Thyroid gland (tissue), 4 donors: Measurements from ENCODE around the gene CARMIL1. TPM values are rescaled to one million over a fixed set of nuclear protein-coding genes. Genes with fewer than 3 reads are reported as not detected.

Experiments used
- DNase-seq, 2 donors: peaks; one replicate each; pipeline ENCODE4 v3.0.0-alpha.2; 2019
- H3K27ac ChIP-seq, 3 donors: fragments of 200-600 bp; sonication (generic); 1 replicate in 2 of 3; 2 replicates in 1 of 3; pipeline ENCODE4 v1.5.1; 2016 to 2019; ENCODE audit warnings: mild to moderate bottlenecking in 1 of 3, moderate library complexity in 1 of 3
- H3K27me3 ChIP-seq: fragments of 200-600 bp; sonication (generic); one replicate; pipeline ENCODE4 v1.5.1; 2019
- H3K36me3 ChIP-seq, 2 donors: fragments of 200-600 bp; sonication (generic); one replicate each; pipeline ENCODE4 v1.5.1; 2016 to 2019
- H3K4me1 ChIP-seq, 2 donors: fragments of 200-600 bp; sonication (generic); one replicate each; pipeline ENCODE4 v1.5.1; 2017 to 2019
- H3K4me3 ChIP-seq, 3 donors: fragments of 200-600 bp; sonication (generic); replicated peaks in 1 of 3; 1 replicate in 2 of 3; 2 replicates in 1 of 3; pipeline ENCODE4 v1.5.1; 2016; ENCODE audit warnings: mild to moderate bottlenecking in 1 of 3
- H3K9me3 ChIP-seq: fragments of 200-600 bp; sonication (generic); one replicate; pipeline ENCODE4 v1.5.1; 2017
- POLR2A ChIP-seq, 2 donors: fragments of 450-650 bp; IDR thresholded peaks; one replicate each; pipeline ENCODE4 v1.6.1; 2017; ENCODE audit warnings: antibody characterized with exemption in 2 of 2, mild to moderate bottlenecking in 2 of 2, moderate library complexity in 1 of 2
- WGBS, 2 donors: methylation state at CpG; one replicate each; pipeline ENCODE4 v1.1.5; 2017; 5-methylcytosine and 5-hydroxymethylcytosine counted together
- intact Hi-C: fragments of 100-400 bp; cut with DNase I; formaldehyde crosslinking; loops from one replicate; pipeline ENCODE4 v1.15.1; 2023
- total RNA-seq, 4 donors: library from RNA; depleted of rRNA; stranded (reverse); fragments of >200 nt; gene quantifications; one replicate each; pipeline ENCODE4 v1.2.3, GENCODE V29; 2016
- TF ChIP-seq, protein P1 (sequence below), 6 experiments: fragments of 200-600 bp in 3 of 6; fragments of 450-650 bp in 3 of 6; sonication (generic) in 3 of 6; IDR thresholded peaks; one replicate each; pipeline ENCODE4 v1.5.1; 2016 to 2019; ENCODE audit warnings: antibody characterized with exemption in 6 of 6, mild to moderate bottlenecking in 2 of 6, inconsistent platforms in 1 of 6, moderate library complexity in 1 of 6

The CARMIL1 gene
- total RNA-seq, 4 donors from 2014 or later, result 24.7 to 34.4 (median 30.7) TPM

DNA sequence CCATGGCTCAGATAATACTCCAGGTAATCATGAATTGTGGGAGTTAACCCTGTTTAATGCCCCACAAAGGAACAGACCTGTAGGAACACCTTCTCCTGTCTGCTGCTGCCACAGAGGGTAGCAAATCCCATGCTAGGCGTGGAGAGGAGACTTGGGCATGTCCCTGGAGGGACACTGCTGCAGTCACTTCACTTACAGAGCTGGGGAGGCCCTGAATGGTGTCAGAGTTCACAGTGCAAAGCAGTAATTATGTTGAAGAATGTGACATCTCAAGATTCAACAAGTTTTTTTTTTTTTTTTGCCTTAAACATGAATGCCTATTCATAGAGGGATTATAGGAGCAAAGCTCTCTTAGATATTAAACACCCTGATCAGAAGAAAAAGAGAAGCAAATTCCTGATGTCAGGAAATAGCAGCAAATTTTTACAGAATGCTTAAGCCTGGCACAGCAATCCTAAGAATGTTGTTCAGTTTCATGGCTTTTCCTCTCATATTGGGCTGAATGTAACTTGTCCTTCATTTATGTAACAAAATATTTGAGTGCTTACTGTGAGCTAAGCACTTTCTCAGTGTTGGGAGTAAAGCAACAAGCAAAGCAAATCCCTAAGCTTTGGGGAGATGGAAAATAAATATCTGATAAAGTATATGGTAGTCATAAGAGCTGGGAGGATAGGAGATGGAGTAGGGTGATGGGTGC, 45.0 kb downstream of the CARMIL1 start:
- H3K27me3 ChIP-seq, result no peaks in the 10 kb centered on the region
- no peaks in the 10 kb centered on the region for H3K9me3 ChIP-seq
- no peak overlapping the region for H3K27ac ChIP-seq
- DNase-seq, result no peak
- intact Hi-C loops, result no loop called here
- 67 to 95% methylated on average over 1 of the region's 1 CpG for WGBS, 2 donors
- TF ChIP-seq, protein P1, sequence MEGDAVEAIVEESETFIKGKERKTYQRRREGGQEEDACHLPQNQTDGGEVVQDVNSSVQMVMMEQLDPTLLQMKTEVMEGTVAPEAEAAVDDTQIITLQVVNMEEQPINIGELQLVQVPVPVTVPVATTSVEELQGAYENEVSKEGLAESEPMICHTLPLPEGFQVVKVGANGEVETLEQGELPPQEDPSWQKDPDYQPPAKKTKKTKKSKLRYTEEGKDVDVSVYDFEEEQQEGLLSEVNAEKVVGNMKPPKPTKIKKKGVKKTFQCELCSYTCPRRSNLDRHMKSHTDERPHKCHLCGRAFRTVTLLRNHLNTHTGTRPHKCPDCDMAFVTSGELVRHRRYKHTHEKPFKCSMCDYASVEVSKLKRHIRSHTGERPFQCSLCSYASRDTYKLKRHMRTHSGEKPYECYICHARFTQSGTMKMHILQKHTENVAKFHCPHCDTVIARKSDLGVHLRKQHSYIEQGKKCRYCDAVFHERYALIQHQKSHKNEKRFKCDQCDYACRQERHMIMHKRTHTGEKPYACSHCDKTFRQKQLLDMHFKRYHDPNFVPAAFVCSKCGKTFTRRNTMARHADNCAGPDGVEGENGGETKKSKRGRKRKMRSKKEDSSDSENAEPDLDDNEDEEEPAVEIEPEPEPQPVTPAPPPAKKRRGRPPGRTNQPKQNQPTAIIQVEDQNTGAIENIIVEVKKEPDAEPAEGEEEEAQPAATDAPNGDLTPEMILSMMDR (IDR thresholded peaks at IDR 0.05), result no peak
- no peak for TF ChIP-seq POLR2A (IDR thresholded peaks at IDR 0.05)
- H3K4me1 ChIP-seq, result no peaks in the 10 kb centered on the region
- no peaks in the 10 kb centered on the region for H3K36me3 ChIP-seq
- H3K4me3 ChIP-seq, result no peak overlapping the region

DNA sequence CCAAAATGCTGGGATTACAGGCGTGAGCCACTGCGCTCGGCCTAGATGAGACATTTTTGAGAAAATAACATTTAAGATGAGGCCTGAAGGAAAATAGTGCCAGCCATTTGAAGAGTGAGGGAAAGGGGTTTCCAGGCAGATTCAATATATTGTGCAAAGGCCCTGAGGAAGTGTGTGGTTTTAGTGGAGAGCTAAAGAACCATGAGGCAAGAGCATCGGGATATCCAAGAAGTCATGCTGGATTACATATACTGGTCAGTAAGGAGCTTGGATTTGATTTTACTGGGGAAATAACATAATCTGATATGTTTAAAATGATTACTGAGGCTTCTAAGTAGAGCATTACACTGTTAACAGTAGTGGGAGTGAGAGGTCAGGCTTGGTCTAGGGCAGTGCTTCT, 47.0 kb downstream of the CARMIL1 start:
- TF ChIP-seq, protein P1 (IDR thresholded peaks at IDR 0.05), result no peak
- no peak for TF ChIP-seq POLR2A (IDR thresholded peaks at IDR 0.05)
- 97 to 100% methylated on average over 4 of the region's 4 CpGs for WGBS, 2 donors
- H3K9me3 ChIP-seq, result no peaks in the 10 kb centered on the region
- no peak overlapping the region for H3K27ac ChIP-seq
- H3K36me3 ChIP-seq, result no peaks in the 10 kb centered on the region
- DNase-seq, result no peak
- intact Hi-C loops, result no loop called here
- H3K4me3 ChIP-seq, result no peak overlapping the region
- no peaks in the 10 kb centered on the region for H3K27me3 ChIP-seq
- H3K4me1 ChIP-seq, result peaks cover 3% of the 10 kb centered on the region in 2 donors

DNA sequence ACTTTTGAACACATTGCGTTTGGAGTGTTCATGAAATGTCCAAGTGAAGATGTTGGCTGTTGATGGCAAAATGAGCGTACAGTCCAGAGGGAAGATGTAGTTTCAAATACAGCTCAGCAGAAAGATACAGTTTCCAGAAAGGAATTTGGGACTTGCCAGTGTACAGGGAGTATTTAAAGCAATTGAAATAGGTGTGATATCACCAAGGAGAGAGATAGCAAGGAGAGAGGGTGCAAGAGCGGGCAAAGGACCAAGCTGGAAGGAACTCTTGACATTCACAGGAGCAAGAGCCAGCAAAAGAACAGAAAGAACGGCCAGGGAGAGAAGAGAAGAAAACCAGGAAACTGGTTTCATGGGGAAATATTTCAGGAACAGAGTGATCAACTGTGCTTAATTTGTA, 47.8 kb downstream of the CARMIL1 start:
- Histone ChIP-seq H3K27me3 (no peaks in the 10 kb centered on the region), H3K4me3 (no peak overlapping the region), H3K36me3 (no peaks in the 10 kb centered on the region), H3K4me1 (peaks cover 6 to 8% of the 10 kb centered on the region in 2 donors), H3K27ac (no peak overlapping the region), H3K9me3 (no peaks in the 10 kb centered on the region)
- TF ChIP-seq, protein P1 (IDR thresholded peaks at IDR 0.05), result no peak
- no peak for TF ChIP-seq POLR2A (IDR thresholded peaks at IDR 0.05)
- DNase-seq, result no peak
- intact Hi-C loops, result no loop called here
- 89 to 94% methylated on average over 4 of the region's 4 CpGs for WGBS, 2 donors

DNA sequence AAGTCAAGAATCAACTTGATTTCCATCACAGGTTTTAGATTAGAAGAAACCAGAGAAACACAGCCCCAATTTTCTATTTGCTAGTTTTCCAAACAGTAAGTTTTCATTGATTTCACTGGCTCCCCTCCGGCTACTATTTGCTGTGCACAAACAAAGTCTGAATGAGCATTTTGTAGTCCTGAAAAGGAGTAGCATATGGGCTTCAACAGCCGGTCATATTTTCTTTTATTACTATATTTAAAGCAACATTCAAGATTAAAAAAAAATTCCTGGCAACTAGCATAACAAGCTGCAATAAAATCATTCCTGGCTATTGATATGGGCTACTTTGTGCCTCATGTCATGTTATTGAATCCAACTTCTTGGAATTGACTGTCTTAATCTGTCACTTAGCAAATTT, 48.3 kb downstream of the CARMIL1 start:
- H3K36me3 ChIP-seq, result no peaks in the 10 kb centered on the region
- no peaks in the 10 kb centered on the region for H3K9me3 ChIP-seq
- H3K4me3 ChIP-seq, result no peak overlapping the region
- peaks cover 6 to 8% of the 10 kb centered on the region in 2 donors for H3K4me1 ChIP-seq
- H3K27me3 ChIP-seq, result no peaks in the 10 kb centered on the region
- intact Hi-C loops, result no loop called here
- no peak for TF ChIP-seq POLR2A (IDR thresholded peaks at IDR 0.05)
- TF ChIP-seq, protein P1 (IDR thresholded peaks at IDR 0.05), result no peak
- WGBS, 2 donors, result 78% methylated on average over 2 of the region's 2 CpGs
- no peak for DNase-seq
- H3K27ac ChIP-seq, result no peak overlapping the region

DNA sequence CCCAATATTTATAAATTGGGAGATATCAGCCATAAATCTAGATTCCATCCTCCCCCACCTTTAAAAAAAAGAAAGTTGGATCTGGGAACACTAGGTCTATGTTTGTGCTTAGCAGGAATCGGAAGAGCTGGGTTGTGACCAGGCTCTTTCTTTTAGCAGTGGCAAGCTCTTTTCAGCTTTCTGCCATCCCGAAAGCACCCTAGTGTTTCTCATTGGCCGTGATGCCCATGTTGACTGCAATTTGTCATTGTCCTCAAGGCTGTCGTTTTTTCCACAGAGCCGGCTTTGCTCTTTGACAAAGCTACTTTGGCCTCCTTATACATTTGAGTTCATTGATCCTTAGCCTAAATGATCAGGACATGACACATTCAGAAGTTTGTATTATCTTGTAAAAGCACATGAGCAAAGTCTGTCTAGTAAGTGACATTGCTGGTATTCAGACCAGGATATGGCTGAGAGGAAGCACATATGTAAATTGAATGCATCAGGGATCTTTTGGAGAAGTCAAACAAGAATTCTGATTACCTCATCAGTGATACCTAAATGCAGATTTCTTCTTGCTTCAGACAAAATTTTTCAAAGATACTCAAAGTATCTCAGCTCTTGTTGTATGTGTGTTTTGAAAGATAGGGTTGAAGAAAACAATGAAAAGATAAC, 50.1 kb downstream of the CARMIL1 start:
- Histone ChIP-seq H3K36me3 (no peaks in the 10 kb centered on the region), H3K27me3 (no peaks in the 10 kb centered on the region), H3K27ac (no peak overlapping the region), H3K9me3 (no peaks in the 10 kb centered on the region), H3K4me1 (peaks cover 6 to 8% of the 10 kb centered on the region in 2 donors), H3K4me3 (no peak overlapping the region)
- WGBS, 2 donors, result 84 to 86% methylated on average over 5 of the region's 5 CpGs
- TF ChIP-seq POLR2A (IDR thresholded peaks at IDR 0.05), result no peak
- TF ChIP-seq, protein P1 (IDR thresholded peaks at IDR 0.05), result no peak
- intact Hi-C loops, result no loop called here
- DNase-seq, result no peak
